ENCODE results near the gene ZKSCAN7.

Gene ZKSCAN7

DNA sequence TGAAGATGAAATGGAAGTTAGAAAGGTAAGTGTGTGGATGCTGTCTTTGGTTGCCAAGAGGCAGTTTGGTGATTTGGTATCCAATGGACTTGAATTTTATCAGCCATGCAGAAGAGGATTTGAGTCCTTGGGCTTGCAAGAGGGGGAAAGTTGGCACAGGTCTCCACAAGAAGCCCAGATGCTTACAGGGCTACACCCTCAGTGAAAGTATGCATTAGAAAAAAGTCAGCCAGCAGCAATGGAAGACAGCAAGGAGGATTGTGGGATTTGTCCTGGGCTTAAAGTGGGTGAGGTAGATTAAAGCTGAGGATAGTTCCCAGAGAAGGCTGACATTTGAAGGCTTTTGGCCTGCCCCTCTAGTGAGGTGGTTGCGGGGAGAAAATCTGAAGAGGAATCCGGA lies 46.8 kb downstream of the ZKSCAN7 start:
- H3K27ac Mint-ChIP-seq, result peak overlapping the region in 1 of 2 donors; percentile 4
- no peak overlapping the region for H3K4me3 Mint-ChIP-seq
- no peaks in the 10 kb centered on the region for H3K4me1 Mint-ChIP-seq
- H3K9me3 Mint-ChIP-seq, result peaks cover 4 to 14% of the 10 kb centered on the region in 2 donors
- no peak for DNase-seq
- H3K27me3 Mint-ChIP-seq, result no peaks in the 10 kb centered on the region
- no peak for ATAC-seq

DNA sequence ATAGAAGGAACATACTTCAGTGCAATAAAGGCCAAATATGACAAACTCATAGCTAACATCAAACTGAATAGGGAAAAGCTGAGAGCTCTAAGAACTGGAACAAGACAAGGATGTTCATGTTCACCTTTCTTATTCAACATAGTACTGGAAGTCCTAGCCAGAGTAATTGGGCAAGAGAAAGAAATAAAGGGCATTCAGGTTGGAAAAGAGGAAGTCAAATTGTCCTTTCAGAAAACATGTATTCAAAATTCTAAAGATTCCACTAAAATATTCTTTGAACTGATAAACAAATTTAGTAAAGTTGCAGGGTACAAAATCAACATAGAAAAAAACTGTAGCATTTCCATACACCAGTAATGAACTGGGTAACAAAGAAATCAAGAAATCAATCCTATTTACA lies 57.7 kb downstream of the ZKSCAN7 start:
- DNase-seq (no peak), ATAC-seq (no peak)
- peaks cover 7% of the 10 kb centered on the region for H3K4me1 Mint-ChIP-seq
- no peak overlapping the region for H3K4me3 Mint-ChIP-seq
- H3K27me3 Mint-ChIP-seq, result no peaks in the 10 kb centered on the region
- H3K27ac Mint-ChIP-seq, result no peak overlapping the region
- peaks cover 0 to 11% of the 10 kb centered on the region in 2 donors for H3K9me3 Mint-ChIP-seq

All from stimulated activated naive CD8-positive, alpha-beta T cell treated with anti-CD3 and anti-CD28 coated beads, Interleukin-15, amount 100 ng/mL, for 72 hours (primary cell).